Measurements from ENCODE around the gene PIP5KL1. TPM values are rescaled to one million over a fixed set of nuclear protein-coding genes. Genes with fewer than 3 reads are reported as not detected.

The PIP5KL1 gene
- total RNA-seq, 1 experiment from 2014 or later: 5.1 TPM

DNA sequence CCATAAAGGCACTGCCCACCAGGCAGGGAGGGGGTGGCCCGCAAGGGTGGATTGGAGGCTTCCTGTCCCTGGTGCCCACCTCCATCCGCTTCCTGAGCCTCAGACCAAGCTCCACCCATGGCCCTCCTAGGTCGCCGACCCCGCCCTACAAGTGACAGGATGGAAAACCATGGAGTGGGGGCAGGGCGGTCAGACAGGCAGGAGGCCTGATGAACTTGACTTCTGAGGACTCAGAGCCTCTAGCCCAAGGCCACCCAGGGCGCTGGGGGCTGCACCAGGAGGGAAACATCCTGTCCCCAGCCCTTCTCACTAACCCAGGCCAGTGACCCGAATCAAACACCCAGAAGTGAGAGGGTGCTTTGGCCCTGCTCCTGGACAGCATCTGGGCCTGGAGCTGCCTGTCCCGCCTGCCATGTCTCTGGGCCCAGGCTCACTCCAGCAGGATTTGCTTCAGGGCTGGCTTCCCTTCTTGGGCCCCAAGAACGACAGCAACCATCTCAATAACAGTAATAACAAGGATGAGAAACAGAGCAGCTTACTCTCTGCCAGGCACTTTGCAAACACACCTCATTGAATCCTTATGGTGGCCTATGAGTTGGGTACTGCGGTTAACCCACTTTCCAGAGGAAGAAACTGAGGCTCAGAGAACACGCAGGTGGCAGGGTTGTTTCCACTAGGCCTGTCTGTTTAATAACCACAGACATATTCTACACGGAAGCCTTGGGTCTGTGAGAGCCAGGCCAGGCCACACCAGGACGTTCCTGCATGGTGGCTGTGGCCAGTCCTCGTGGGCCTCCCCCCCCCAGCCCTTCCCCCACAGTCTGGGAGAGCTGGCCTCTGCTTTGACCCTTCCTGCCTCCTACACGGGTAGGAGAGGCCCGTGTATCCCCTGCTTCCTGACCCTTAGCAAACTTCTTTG is 26.8 kb downstream of the PIP5KL1 start:
- H3F3A ChIP-seq (ENCODE audit: low read length, unreplicated experiment): no peaks in the 10 kb centered on the region
- H3K4me3 ChIP-seq (ENCODE audit: low read length): no peak overlapping the region
- no peaks in the 10 kb centered on the region for H3K9me3 ChIP-seq (ENCODE audit: low read length)
- no TSS peak for BruUV-seq (replicated peaks)
- no peaks in the 10 kb centered on the region for H3K79me2 ChIP-seq (ENCODE audit: low read length)
- no peaks in the 10 kb centered on the region for H3K9me2 ChIP-seq (replicated peaks; ENCODE audit: low read length)
- H3K36me3 ChIP-seq (ENCODE audit: low read depth, low read length): no peaks in the 10 kb centered on the region
- CTCF ChIA-PET: no interaction called here
- H3K4me2 ChIP-seq (ENCODE audit: low read length): no peak overlapping the region
- no peak overlapping the region for H3K27ac ChIP-seq (ENCODE audit: low read length)
- ATAC-seq (no peak), DNase-seq (no peak)
- no peaks in the 10 kb centered on the region for H3K27me3 ChIP-seq (ENCODE audit: low read length)
- H3K4me1 ChIP-seq (ENCODE audit: insufficient read depth, low read length): peaks cover 5% of the 10 kb centered on the region; the same call in 1 of the 2 replicates
- H4K20me1 ChIP-seq (ENCODE audit: low read length): no peaks in the 10 kb centered on the region
- TF ChIP-seq, protein P1, sequence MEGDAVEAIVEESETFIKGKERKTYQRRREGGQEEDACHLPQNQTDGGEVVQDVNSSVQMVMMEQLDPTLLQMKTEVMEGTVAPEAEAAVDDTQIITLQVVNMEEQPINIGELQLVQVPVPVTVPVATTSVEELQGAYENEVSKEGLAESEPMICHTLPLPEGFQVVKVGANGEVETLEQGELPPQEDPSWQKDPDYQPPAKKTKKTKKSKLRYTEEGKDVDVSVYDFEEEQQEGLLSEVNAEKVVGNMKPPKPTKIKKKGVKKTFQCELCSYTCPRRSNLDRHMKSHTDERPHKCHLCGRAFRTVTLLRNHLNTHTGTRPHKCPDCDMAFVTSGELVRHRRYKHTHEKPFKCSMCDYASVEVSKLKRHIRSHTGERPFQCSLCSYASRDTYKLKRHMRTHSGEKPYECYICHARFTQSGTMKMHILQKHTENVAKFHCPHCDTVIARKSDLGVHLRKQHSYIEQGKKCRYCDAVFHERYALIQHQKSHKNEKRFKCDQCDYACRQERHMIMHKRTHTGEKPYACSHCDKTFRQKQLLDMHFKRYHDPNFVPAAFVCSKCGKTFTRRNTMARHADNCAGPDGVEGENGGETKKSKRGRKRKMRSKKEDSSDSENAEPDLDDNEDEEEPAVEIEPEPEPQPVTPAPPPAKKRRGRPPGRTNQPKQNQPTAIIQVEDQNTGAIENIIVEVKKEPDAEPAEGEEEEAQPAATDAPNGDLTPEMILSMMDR (conservative IDR thresholded peaks at IDR 0.05; ENCODE audit: low read depth, low read length): no peak
- TF ChIP-seq EZH2phosphoT487 (IDR thresholded peaks at IDR 0.05; ENCODE audit: borderline replicate concordance, low read length): no peak
- no peak for TF ChIP-seq EZH2 (IDR thresholded peaks at IDR 0.05; ENCODE audit: low read length, unreplicated experiment)
- no peak overlapping the region for H3K9ac ChIP-seq (ENCODE audit: low read length)
- POLR2A ChIA-PET (ENCODE audit: unreplicated experiment): no interaction called here
- H2AFZ ChIP-seq (ENCODE audit: low read length): no peak overlapping the region
- intact Hi-C loops (cut with micrococcal nuclease): no loop called here

DNA sequence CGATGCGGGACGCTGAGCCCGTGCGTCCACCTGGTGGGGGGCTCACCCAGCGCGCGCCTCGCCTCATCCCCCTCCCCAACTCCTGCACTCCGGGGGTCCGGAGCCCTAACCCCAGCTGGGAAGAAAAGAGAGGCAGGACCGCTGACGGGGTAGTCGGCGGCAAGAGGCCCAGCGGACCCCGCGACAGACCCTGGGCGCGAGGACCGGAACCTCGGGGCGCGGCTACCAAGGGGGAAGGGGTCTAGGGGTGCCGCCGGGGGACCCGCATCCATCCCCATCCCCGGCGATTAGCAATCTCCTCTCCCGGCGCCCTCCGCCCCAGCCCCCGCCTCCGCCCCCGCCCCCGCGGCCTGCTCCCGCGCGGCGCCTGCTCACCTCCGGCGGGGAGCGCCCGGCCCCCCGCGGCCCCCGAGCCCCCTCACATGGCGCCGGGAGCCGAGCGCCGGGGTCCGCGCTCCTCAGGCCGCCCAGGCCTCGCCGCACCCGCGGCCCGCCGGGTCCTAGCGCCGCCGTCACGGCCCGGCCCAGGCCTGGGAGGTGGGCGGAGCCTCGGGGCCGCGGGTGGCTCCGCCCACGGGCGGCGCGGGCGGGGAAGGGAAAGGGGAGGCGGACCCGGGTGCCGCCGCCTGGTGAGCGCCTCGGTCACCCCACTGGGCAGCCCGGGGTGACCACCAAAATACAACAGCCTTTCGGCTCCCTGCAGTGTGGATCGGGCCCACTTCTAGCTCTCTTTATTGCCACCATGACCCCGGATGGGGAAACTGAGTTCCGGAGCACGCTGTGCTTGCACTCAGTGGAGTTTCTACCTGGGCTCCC is 31.2 kb downstream of the PIP5KL1 start, which contains the start of gene ST6GALNAC6:
Gene ST6GALNAC6 (minus strand): TSS at position 476 of the 816 bp plus-strand sequence. CDS start 1,622 bp downstream, outside the sequence.
- no peaks in the 10 kb centered on the region for H3K9me3 ChIP-seq (ENCODE audit: low read length)
- peak within 1 kb of the TSS; percentile 84 for H3K4me3 ChIP-seq (ENCODE audit: low read length)
- peak within 1 kb of the TSS; percentile 94 for H3K4me2 ChIP-seq (ENCODE audit: low read length)
- intact Hi-C loops (cut with micrococcal nuclease): no loop called here
- H3K9ac ChIP-seq (ENCODE audit: low read length): peak within 1 kb of the TSS; percentile 65
- peaks cover 20% of the 10 kb centered on the region for H3K36me3 ChIP-seq (ENCODE audit: low read depth, low read length)
- peak within 1 kb of the TSS; percentile 88 for H2AFZ ChIP-seq (ENCODE audit: low read length)
- BruUV-seq (replicated peaks): no TSS peak
- no peaks in the 10 kb centered on the region for H3F3A ChIP-seq (ENCODE audit: low read length, unreplicated experiment)
- H3K4me1 ChIP-seq (ENCODE audit: insufficient read depth, low read length): peaks cover 5% of the 10 kb centered on the region; the same call in 1 of the 2 replicates
- ChIA-PET CTCF (no interaction called here), POLR2A (ENCODE audit: unreplicated experiment) (interaction anchor here (0.6 kb wide), 1 partner anchor 11 kb away, joined by 3 read pairs; no protein-coding TSS in a partner anchor)
- H3K27ac ChIP-seq (ENCODE audit: low read length): no peak within 1 kb of the TSS
- peak; percentile 84 for ATAC-seq
- no peaks in the 10 kb centered on the region for H3K79me2 ChIP-seq (ENCODE audit: low read length)
- no peaks in the 10 kb centered on the region for H3K9me2 ChIP-seq (replicated peaks; ENCODE audit: low read length)
- no peaks in the 10 kb centered on the region for H3K27me3 ChIP-seq (ENCODE audit: low read length)
- H4K20me1 ChIP-seq (ENCODE audit: low read length): no peaks in the 10 kb centered on the region
- TF ChIP-seq, protein P1 (conservative IDR thresholded peaks at IDR 0.05; ENCODE audit: low read depth, low read length): no peak
- TF ChIP-seq EZH2phosphoT487 (IDR thresholded peaks at IDR 0.05; ENCODE audit: borderline replicate concordance, low read length): no peak
- peak; percentile 68 for DNase-seq
